ENCODE data around the gene ZNF283.
"Not testable (repeated sequence)": the region's sequence is repeated elsewhere in the genome, so short reads cannot be mapped to it uniquely, and the experiment has no call there.

The ZNF283 gene

DNA sequence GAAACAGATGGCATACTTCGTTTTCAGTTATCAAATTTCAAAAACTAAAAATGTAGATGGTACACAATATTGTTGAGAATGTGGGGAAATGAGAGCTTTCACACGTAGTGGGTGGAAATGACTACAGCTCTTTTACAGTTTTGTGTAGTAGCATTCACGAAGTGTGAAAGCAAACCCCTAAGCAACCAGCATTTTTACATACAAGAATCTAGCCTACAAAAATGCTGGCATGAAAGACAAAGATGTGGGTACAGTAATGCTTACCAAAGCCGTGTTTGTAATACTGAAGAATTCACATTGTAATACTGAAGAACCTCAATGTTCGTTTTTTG lies 6.3 kb upstream of the ZNF283 start:
- H3K36me3 ChIP-seq (ENCODE audit: control insufficient read depth, insufficient read depth, low read length) = no peaks in the 10 kb centered on the region
- peak overlapping the region; percentile 46 for H3K4me3 ChIP-seq (replicated peaks; ENCODE audit: low read depth, low read length)
- DNase-seq (ENCODE audit: extremely low read depth, insufficient read length) = no peak
- TF ChIP-seq, protein P1, sequence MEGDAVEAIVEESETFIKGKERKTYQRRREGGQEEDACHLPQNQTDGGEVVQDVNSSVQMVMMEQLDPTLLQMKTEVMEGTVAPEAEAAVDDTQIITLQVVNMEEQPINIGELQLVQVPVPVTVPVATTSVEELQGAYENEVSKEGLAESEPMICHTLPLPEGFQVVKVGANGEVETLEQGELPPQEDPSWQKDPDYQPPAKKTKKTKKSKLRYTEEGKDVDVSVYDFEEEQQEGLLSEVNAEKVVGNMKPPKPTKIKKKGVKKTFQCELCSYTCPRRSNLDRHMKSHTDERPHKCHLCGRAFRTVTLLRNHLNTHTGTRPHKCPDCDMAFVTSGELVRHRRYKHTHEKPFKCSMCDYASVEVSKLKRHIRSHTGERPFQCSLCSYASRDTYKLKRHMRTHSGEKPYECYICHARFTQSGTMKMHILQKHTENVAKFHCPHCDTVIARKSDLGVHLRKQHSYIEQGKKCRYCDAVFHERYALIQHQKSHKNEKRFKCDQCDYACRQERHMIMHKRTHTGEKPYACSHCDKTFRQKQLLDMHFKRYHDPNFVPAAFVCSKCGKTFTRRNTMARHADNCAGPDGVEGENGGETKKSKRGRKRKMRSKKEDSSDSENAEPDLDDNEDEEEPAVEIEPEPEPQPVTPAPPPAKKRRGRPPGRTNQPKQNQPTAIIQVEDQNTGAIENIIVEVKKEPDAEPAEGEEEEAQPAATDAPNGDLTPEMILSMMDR (IDR thresholded peaks at IDR 0.05; ENCODE audit: insufficient read depth, low read length, poor library complexity, severe bottlenecking) = no peak
- H3K27me3 ChIP-seq (replicated peaks; ENCODE audit: control insufficient read depth, insufficient read depth, low read length) = no peaks in the 10 kb centered on the region

DNA sequence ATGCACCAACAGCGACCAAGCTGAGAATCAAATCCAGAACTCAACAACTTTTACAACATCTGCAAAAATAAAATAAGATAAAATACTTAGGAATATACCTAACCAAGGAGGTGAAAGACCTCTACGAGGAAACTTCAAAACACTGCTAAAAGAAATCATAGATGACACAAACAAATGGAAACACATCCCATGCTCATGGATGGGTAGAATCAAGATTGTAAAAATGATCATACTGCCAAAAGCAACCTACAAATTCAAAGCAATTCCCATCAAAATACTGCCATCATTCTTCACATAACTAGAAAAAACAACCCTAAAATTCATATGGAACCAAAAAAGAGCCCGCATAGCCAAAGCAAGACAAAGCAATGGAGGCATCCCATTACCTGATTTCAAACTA lies 3.3 kb upstream of the ZNF283 start:
- not testable (repeated sequence) for H3K27me3 ChIP-seq (replicated peaks; ENCODE audit: control insufficient read depth, insufficient read depth, low read length); H3K36me3 ChIP-seq (ENCODE audit: control insufficient read depth, insufficient read depth, low read length); H3K4me3 ChIP-seq (replicated peaks; ENCODE audit: low read depth, low read length); DNase-seq (ENCODE audit: extremely low read depth, insufficient read length)

DNA sequence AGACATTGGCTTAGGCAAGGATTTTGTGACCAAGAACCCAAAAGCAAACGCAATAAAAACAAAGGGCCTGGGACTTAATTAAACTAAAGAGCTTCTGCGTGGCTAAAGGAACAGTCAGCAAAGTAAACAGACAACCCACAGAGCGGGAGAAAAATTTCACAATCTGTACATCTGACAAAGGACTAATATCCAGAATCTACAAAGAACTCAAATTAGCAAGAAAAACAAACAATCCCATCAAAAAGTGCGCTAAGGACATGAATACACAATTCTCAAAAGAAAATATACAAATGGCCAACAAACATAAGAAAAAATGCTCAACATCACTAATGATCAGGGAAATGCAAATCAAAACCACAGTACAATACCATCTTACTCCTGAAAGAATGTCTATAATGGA lies 2.5 kb upstream of the ZNF283 start:
- H3K4me3 ChIP-seq (replicated peaks; ENCODE audit: low read depth, low read length); H3K36me3 ChIP-seq (ENCODE audit: control insufficient read depth, insufficient read depth, low read length); DNase-seq (ENCODE audit: extremely low read depth, insufficient read length); H3K27me3 ChIP-seq (replicated peaks; ENCODE audit: control insufficient read depth, insufficient read depth, low read length): not testable (repeated sequence)

DNA sequence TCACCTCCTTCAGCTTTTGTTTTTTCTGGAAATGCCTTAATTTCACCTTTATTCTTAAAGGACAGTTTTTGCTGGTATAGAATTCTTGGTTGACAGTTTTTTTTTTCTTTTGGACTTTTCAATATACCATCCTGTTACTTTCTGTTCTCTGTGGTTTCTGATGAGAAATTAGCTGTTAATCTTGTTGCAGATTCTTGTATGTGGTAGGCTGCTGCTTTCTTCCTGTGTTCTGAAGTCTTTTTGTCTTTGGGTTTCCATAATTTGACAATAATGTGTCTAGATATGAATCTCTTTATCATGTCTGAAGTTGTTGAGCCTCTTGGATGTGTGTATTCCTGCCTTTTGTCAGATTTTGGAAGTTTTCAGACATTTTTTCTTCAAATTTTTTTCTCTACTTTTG lies 12.0 kb downstream of the ZNF283 start:
- Histone ChIP-seq H3K27me3 (replicated peaks; ENCODE audit: control insufficient read depth, insufficient read depth, low read length) (no peaks in the 10 kb centered on the region), H3K36me3 (ENCODE audit: control insufficient read depth, insufficient read depth, low read length) (peaks cover 6% of the 10 kb centered on the region), H3K4me3 (replicated peaks; ENCODE audit: low read depth, low read length) (no peak overlapping the region)
- no peak for DNase-seq (ENCODE audit: extremely low read depth, insufficient read length)
- TF ChIP-seq, protein P1 (IDR thresholded peaks at IDR 0.05; ENCODE audit: insufficient read depth, low read length, poor library complexity, severe bottlenecking) = no peak

DNA sequence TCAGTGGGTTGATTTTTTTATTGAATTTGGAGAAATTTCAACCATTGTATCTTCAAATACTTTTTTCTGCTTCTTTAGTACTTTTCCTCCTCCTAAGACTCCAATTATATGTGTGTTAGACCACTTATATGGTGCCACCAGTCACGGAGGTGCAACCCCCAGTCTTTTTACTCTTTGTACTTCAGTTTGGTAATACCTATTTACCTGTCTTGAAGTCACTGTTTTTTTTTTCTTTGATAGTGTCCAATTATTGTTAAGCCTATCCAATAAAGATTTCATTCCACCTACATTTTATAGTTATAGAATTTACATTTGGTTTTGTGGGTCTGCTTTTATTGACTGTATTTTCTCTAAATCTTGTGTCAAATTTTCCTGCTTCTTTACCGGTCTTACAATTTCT lies 14.9 kb downstream of the ZNF283 start:
- H3K4me3 ChIP-seq (replicated peaks; ENCODE audit: low read depth, low read length) = no peak overlapping the region
- H3K27me3 ChIP-seq (replicated peaks; ENCODE audit: control insufficient read depth, insufficient read depth, low read length) = no peaks in the 10 kb centered on the region
- H3K36me3 ChIP-seq (ENCODE audit: control insufficient read depth, insufficient read depth, low read length) = peaks cover 5% of the 10 kb centered on the region
- no peak for DNase-seq (ENCODE audit: extremely low read depth, insufficient read length)
- TF ChIP-seq, protein P1 (IDR thresholded peaks at IDR 0.05; ENCODE audit: insufficient read depth, low read length, poor library complexity, severe bottlenecking) = no peak

DNA sequence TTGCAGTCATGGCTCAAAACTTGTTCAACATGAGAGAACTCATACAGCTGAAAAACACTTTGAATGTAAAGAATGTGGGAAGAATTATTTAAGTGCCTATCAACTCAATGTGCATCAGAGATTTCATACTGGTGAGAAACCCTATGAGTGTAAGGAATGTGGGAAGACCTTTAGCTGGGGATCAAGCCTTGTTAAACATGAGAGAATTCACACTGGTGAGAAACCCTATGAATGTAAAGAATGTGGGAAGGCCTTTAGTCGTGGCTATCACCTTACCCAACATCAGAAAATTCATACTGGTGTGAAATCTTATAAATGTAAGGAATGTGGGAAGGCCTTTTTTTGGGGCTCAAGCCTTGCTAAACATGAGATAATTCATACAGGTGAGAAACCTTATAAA lies 20.1 kb downstream of the ZNF283 start:
- no peak for DNase-seq (ENCODE audit: extremely low read depth, insufficient read length)
- Histone ChIP-seq H3K4me3 (replicated peaks; ENCODE audit: low read depth, low read length) (no peak overlapping the region), H3K27me3 (replicated peaks; ENCODE audit: control insufficient read depth, insufficient read depth, low read length) (no peaks in the 10 kb centered on the region), H3K36me3 (ENCODE audit: control insufficient read depth, insufficient read depth, low read length) (peaks cover 1% of the 10 kb centered on the region; the same call in 1 of the 2 replicates)
- TF ChIP-seq, protein P1 (IDR thresholded peaks at IDR 0.05; ENCODE audit: insufficient read depth, low read length, poor library complexity, severe bottlenecking) = no peak

DNA sequence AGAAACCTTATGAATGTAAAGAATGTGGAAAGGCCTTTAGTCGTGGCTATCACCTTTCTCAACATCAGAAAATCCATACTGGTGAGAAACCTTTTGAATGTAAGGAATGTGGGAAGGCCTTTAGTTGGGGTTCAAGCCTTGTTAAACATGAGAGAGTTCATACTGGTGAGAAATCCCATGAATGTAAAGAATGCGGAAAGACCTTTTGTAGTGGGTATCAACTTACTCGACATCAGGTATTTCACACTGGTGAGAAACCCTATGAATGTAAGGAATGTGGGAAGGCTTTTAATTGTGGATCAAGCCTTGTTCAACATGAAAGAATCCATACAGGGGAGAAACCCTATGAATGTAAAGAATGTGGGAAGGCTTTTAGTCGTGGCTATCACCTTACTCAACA lies 20.8 kb downstream of the ZNF283 start:
- Histone ChIP-seq H3K36me3 (ENCODE audit: control insufficient read depth, insufficient read depth, low read length) (peaks cover 1% of the 10 kb centered on the region; the same call in 1 of the 2 replicates), H3K27me3 (replicated peaks; ENCODE audit: control insufficient read depth, insufficient read depth, low read length) (no peaks in the 10 kb centered on the region)
- TF ChIP-seq, protein P1 (IDR thresholded peaks at IDR 0.05; ENCODE audit: insufficient read depth, low read length, poor library complexity, severe bottlenecking) = no peak

More for the DNA sequence above, 20.8 kb downstream of the ZNF283 start:
- DNase-seq (ENCODE audit: extremely low read depth, insufficient read length) = no peak
- H3K4me3 ChIP-seq (replicated peaks; ENCODE audit: low read depth, low read length) = no peak overlapping the region

All from GM06990 (cell line).